ENCODE results near the gene EDRF1. TPM values are rescaled to one million over a fixed set of nuclear protein-coding genes. Genes with fewer than 3 reads are reported as not detected.

The EDRF1 gene
- total RNA-seq, 1 donor from 2014 or later = 41.3 TPM

- TF ChIP-seq, protein P1, sequence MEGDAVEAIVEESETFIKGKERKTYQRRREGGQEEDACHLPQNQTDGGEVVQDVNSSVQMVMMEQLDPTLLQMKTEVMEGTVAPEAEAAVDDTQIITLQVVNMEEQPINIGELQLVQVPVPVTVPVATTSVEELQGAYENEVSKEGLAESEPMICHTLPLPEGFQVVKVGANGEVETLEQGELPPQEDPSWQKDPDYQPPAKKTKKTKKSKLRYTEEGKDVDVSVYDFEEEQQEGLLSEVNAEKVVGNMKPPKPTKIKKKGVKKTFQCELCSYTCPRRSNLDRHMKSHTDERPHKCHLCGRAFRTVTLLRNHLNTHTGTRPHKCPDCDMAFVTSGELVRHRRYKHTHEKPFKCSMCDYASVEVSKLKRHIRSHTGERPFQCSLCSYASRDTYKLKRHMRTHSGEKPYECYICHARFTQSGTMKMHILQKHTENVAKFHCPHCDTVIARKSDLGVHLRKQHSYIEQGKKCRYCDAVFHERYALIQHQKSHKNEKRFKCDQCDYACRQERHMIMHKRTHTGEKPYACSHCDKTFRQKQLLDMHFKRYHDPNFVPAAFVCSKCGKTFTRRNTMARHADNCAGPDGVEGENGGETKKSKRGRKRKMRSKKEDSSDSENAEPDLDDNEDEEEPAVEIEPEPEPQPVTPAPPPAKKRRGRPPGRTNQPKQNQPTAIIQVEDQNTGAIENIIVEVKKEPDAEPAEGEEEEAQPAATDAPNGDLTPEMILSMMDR (IDR thresholded peaks at IDR 0.05; ENCODE audit: partially characterized antibody, unreplicated experiment) = peak; percentile 11
- Mint-ChIP-seq H3K9me3 (ENCODE audit: unreplicated experiment) (peaks cover 4% of the 10 kb centered on the region), H3K27ac (ENCODE audit: unreplicated experiment) (no peak overlapping the region), H3K27me3 (ENCODE audit: unreplicated experiment) (no peaks in the 10 kb centered on the region), H3K4me3 (ENCODE audit: unreplicated experiment) (no peak overlapping the region), H3K36me3 (ENCODE audit: unreplicated experiment) (no peaks in the 10 kb centered on the region), H3K4me1 (ENCODE audit: low read depth, unreplicated experiment) (peaks cover 40% of the 10 kb centered on the region)
- DNase-seq = no peak
Observed at GRCh38 chr10:125734823-125735222, 15.3 kb downstream of the EDRF1 start.

DNA sequence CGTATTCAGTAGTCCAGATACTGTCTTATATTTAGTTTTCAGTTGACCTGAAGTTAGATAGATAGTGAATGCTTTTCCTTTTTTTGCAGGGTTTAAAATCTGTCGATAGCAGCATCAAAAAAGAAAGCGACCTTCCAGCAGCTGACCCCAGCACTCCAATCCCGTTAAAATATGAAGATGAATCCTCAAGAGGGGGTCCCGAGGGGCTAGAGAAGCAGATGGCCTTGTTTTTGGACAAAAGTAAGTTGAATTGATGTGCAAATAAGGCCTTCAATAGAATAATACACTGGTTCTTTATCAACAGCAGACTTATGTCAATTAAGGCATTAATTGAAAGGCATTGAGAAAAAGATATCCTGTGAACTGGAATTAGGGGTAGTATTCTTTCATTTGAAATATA lies 18.7 kb downstream of the EDRF1 start:
- Mint-ChIP-seq H3K27ac (ENCODE audit: unreplicated experiment) (peak overlapping the region; percentile 86), H3K27me3 (ENCODE audit: unreplicated experiment) (no peaks in the 10 kb centered on the region)
- TF ChIP-seq, protein P1 (IDR thresholded peaks at IDR 0.05; ENCODE audit: partially characterized antibody, unreplicated experiment) = no peak

GRCh38 chr10:125739994-125740679 lies 20.6 kb downstream of the EDRF1 start:
- TF ChIP-seq, protein P1 (IDR thresholded peaks at IDR 0.05; ENCODE audit: partially characterized antibody, unreplicated experiment) = no peak
- DNase-seq = no peak
- Mint-ChIP-seq H3K4me3 (ENCODE audit: unreplicated experiment) (no peak overlapping the region), H3K4me1 (ENCODE audit: low read depth, unreplicated experiment) (peaks cover 51% of the 10 kb centered on the region), H3K27me3 (ENCODE audit: unreplicated experiment) (no peaks in the 10 kb centered on the region), H3K9me3 (ENCODE audit: unreplicated experiment) (peaks cover 4% of the 10 kb centered on the region), H3K27ac (ENCODE audit: unreplicated experiment) (peak overlapping the region; percentile 86), H3K36me3 (ENCODE audit: unreplicated experiment) (peaks cover 7% of the 10 kb centered on the region)

More for the DNA sequence above, 18.7 kb downstream of the EDRF1 start:
- peak; percentile 57 for DNase-seq
- H3K4me1 Mint-ChIP-seq (ENCODE audit: low read depth, unreplicated experiment) = peaks cover 51% of the 10 kb centered on the region
- H3K36me3 Mint-ChIP-seq (ENCODE audit: unreplicated experiment) = peaks cover 3% of the 10 kb centered on the region
- H3K4me3 Mint-ChIP-seq (ENCODE audit: unreplicated experiment) = peak overlapping the region; percentile 75
- H3K9me3 Mint-ChIP-seq (ENCODE audit: unreplicated experiment) = peaks cover 4% of the 10 kb centered on the region

DNA sequence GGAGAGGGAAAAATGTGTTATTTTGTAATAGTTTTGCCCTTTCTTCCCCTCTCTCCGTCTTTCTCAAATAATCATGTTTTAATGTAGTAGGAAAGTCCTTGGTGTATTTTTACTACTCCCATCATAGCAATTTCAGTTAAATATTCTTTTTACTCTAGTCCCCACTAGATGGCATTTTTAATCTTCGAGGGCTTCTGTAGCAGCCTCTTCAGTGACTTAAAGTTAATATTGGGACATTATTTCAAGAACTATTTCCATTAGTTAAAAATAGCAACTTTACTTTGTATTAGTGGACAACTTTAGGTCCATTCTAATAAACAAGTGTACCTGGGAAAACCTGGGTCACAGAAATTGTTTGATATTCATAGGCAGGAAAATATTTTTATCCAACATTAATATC lies 23.0 kb downstream of the EDRF1 start:
- no peaks in the 10 kb centered on the region for H3K27me3 Mint-ChIP-seq (ENCODE audit: unreplicated experiment)
- H3K27ac Mint-ChIP-seq (ENCODE audit: unreplicated experiment) = no peak overlapping the region
- H3K4me3 Mint-ChIP-seq (ENCODE audit: unreplicated experiment) = no peak overlapping the region
- H3K4me1 Mint-ChIP-seq (ENCODE audit: low read depth, unreplicated experiment) = peaks cover 34% of the 10 kb centered on the region
- H3K9me3 Mint-ChIP-seq (ENCODE audit: unreplicated experiment) = peaks cover 2% of the 10 kb centered on the region
- peaks cover 7% of the 10 kb centered on the region for H3K36me3 Mint-ChIP-seq (ENCODE audit: unreplicated experiment)
- DNase-seq = no peak
- TF ChIP-seq, protein P1 (IDR thresholded peaks at IDR 0.05; ENCODE audit: partially characterized antibody, unreplicated experiment) = no peak

DNA sequence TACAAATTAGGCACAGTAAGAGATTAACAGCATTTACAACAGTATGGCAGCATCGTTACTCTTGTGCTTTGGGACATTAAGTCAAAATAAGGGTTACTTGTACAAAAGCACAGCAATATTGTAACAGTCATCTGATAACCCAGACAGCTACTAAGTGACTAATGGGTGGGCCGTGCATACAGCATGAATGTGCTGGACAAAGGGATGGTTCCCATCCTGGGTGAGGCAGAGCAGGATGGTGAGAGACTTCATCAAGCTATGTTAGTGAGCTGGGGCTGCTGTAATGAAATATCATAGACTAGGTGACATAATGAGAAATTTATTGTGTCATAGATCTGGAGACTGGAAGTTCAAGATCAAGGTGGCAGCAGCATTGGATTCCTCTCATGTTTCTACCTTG lies 25.4 kb downstream of the EDRF1 start:
- H3K4me1 Mint-ChIP-seq (ENCODE audit: low read depth, unreplicated experiment) = peaks cover 10% of the 10 kb centered on the region
- no peak for DNase-seq
- peaks cover 7% of the 10 kb centered on the region for H3K36me3 Mint-ChIP-seq (ENCODE audit: unreplicated experiment)
- H3K9me3 Mint-ChIP-seq (ENCODE audit: unreplicated experiment) = no peaks in the 10 kb centered on the region
- no peak overlapping the region for H3K27ac Mint-ChIP-seq (ENCODE audit: unreplicated experiment)
- TF ChIP-seq, protein P1 (IDR thresholded peaks at IDR 0.05; ENCODE audit: partially characterized antibody, unreplicated experiment) = no peak
- H3K27me3 Mint-ChIP-seq (ENCODE audit: unreplicated experiment) = no peaks in the 10 kb centered on the region
- H3K4me3 Mint-ChIP-seq (ENCODE audit: unreplicated experiment) = no peak overlapping the region
